ENCODE measurements around the gene ANKMY1. TPM values are rescaled to one million over a fixed set of nuclear protein-coding genes. Genes with fewer than 3 reads are reported as not detected.

ANKMY1 gene
- total RNA-seq, 1 experiment from 2014 or later = 19.5 TPM

- ChIA-PET CTCF (no interaction called here), POLR2A (ENCODE audit: unreplicated experiment) (no interaction called here)
- Histone ChIP-seq H3K79me2 (ENCODE audit: low read length) (no peaks in the 10 kb centered on the region), H2AFZ (ENCODE audit: low read length) (no peak overlapping the region), H3K36me3 (ENCODE audit: low read depth, low read length) (no peaks in the 10 kb centered on the region), H3K4me2 (ENCODE audit: low read length) (peak overlapping the region; percentile 82), H3K9me2 (replicated peaks; ENCODE audit: low read length) (no peaks in the 10 kb centered on the region), H3K9ac (ENCODE audit: low read length) (no peak overlapping the region; the same call in 1 of the 2 replicates), H3K4me3 (ENCODE audit: low read length) (peak overlapping the region; percentile 62), H4K20me1 (ENCODE audit: low read length) (0 out of 2 replicates have a peak, but pooled peaks cover 2% of the 10 kb centered on the region), H3K4me1 (ENCODE audit: insufficient read depth, low read length) (no peaks in the 10 kb centered on the region; the same call in 1 of the 2 replicates), H3K27ac (ENCODE audit: low read length) (no peak overlapping the region), H3K27me3 (ENCODE audit: low read length) (no peaks in the 10 kb centered on the region), H3F3A (ENCODE audit: low read length, unreplicated experiment) (no peaks in the 10 kb centered on the region), H3K9me3 (ENCODE audit: low read length) (no peaks in the 10 kb centered on the region)
- intact Hi-C loops (cut with micrococcal nuclease) = no loop called here
- TF ChIP-seq CTCF (conservative IDR thresholded peaks at IDR 0.05; ENCODE audit: low read depth, low read length) (no peak), EZH2phosphoT487 (IDR thresholded peaks at IDR 0.05; ENCODE audit: borderline replicate concordance, low read length) (no peak), EZH2 (IDR thresholded peaks at IDR 0.05; ENCODE audit: low read length, unreplicated experiment) (no peak)
- BruUV-seq (replicated peaks) = no TSS peak
- ATAC-seq (peak; percentile 73), DNase-seq (peak; percentile 70)
Measured at GRCh38 chr2:240452462-240453256, 105.1 kb downstream of the ANKMY1 start.

- Histone ChIP-seq H3K9ac (ENCODE audit: low read length) (no peak overlapping the region; the same call in 1 of the 2 replicates), H3K4me1 (ENCODE audit: insufficient read depth, low read length) (no peaks in the 10 kb centered on the region; the same call in 1 of the 2 replicates), H2AFZ (ENCODE audit: low read length) (no peak overlapping the region), H4K20me1 (ENCODE audit: low read length) (0 out of 2 replicates have a peak, but pooled peaks cover 3% of the 10 kb centered on the region), H3K9me3 (ENCODE audit: low read length) (no peaks in the 10 kb centered on the region), H3F3A (ENCODE audit: low read length, unreplicated experiment) (no peaks in the 10 kb centered on the region), H3K4me3 (ENCODE audit: low read length) (peak overlapping the region; percentile 62), H3K27ac (ENCODE audit: low read length) (no peak overlapping the region), H3K27me3 (ENCODE audit: low read length) (no peaks in the 10 kb centered on the region), H3K4me2 (ENCODE audit: low read length) (peak overlapping the region; percentile 82), H3K9me2 (replicated peaks; ENCODE audit: low read length) (no peaks in the 10 kb centered on the region), H3K79me2 (ENCODE audit: low read length) (no peaks in the 10 kb centered on the region), H3K36me3 (ENCODE audit: low read depth, low read length) (no peaks in the 10 kb centered on the region)
- no peak for DNase-seq
- POLR2A ChIA-PET (ENCODE audit: unreplicated experiment) = no interaction called here
- CTCF ChIA-PET = no interaction called here
- no peak for TF ChIP-seq CTCF (conservative IDR thresholded peaks at IDR 0.05; ENCODE audit: low read depth, low read length)
- TF ChIP-seq EZH2 (IDR thresholded peaks at IDR 0.05; ENCODE audit: low read length, unreplicated experiment) = no peak
- no peak for TF ChIP-seq EZH2phosphoT487 (IDR thresholded peaks at IDR 0.05; ENCODE audit: borderline replicate concordance, low read length)
- intact Hi-C loops (cut with micrococcal nuclease) = no loop called here
- no peak for ATAC-seq
- no TSS peak for BruUV-seq (replicated peaks)
Measured at GRCh38 chr2:240451791-240452461, 105.9 kb downstream of the ANKMY1 start.

Data from PC-3 (cell line).